Endodermal cell (in vitro differentiated cells): ENCODE data around the gene RNF169. TPM values are rescaled to one million over a fixed set of nuclear protein-coding genes. Genes with fewer than 3 reads are reported as not detected.

Experiments used
- DNase-seq: peaks from one replicate; pipeline ENCODE4 v3.0.0-alpha.2; 2017
- H3K27ac ChIP-seq: 2 replicates; pipeline ENCODE4 v1.5.1; 2013; ENCODE audit warnings: mild to moderate bottlenecking, low read depth, low read length, moderate library complexity
- H3K27me3 ChIP-seq: 2 replicates; pipeline ENCODE4 v1.6.1; 2013; ENCODE audit warnings: mild to moderate bottlenecking, low read length, moderate library complexity; ENCODE audit not compliant: insufficient read depth, control insufficient read depth, poor library complexity, severe bottlenecking
- H3K36me3 ChIP-seq: 2 replicates; pipeline ENCODE4 v1.7.0; 2013; ENCODE audit warnings: mild to moderate bottlenecking, low read length, moderate library complexity; ENCODE audit not compliant: control insufficient read depth, insufficient read depth
- H3K4me1 ChIP-seq: one replicate; pipeline ENCODE4 v1.7.0; 2013; ENCODE audit warnings: low read length; ENCODE audit not compliant: control insufficient read depth, insufficient read depth
- H3K4me3 ChIP-seq: 2 replicates; pipeline ENCODE4 v1.5.1; 2013; ENCODE audit warnings: mild to moderate bottlenecking, low read length, moderate library complexity
- H3K9ac ChIP-seq: 2 replicates; pipeline ENCODE4 v1.6.1; 2013; ENCODE audit warnings: mild to moderate bottlenecking, low read length, moderate library complexity; ENCODE audit not compliant: poor library complexity, severe bottlenecking; ENCODE audit errors: extremely low read depth
- H3K9me3 ChIP-seq: 2 replicates; pipeline ENCODE4 v1.6.1; 2013; ENCODE audit warnings: mild to moderate bottlenecking, low read length, moderate library complexity; ENCODE audit not compliant: control insufficient read depth
- H3K27ac Mint-ChIP-seq: 2 replicates; pipeline ENCODE4 v1.8.0; 2020; ENCODE audit warnings: mixed read lengths
- H3K27me3 Mint-ChIP-seq: 2 replicates; pipeline ENCODE4 v1.8.0; 2021; ENCODE audit warnings: mild to moderate bottlenecking, mixed read lengths; ENCODE audit not compliant: insufficient read depth
- H3K36me3 Mint-ChIP-seq: 2 replicates; pipeline ENCODE4 v1.8.0; 2020; ENCODE audit warnings: low read depth, mixed read lengths
- H3K4me1 Mint-ChIP-seq: 2 replicates; pipeline ENCODE4 v1.8.0; 2020; ENCODE audit warnings: mixed read lengths
- H3K4me3 Mint-ChIP-seq: 2 replicates; pipeline ENCODE4 v1.8.0; 2020; ENCODE audit warnings: mild to moderate bottlenecking, moderate library complexity, mixed read lengths
- H3K9me3 Mint-ChIP-seq: 2 replicates; pipeline ENCODE4 v1.8.0; 2020; ENCODE audit warnings: mild to moderate bottlenecking, mixed read lengths
- CTCF ChIP-seq: fragments of 200-600 bp; sonication (generic); conservative IDR thresholded peaks from 2 replicates; pipeline ENCODE4 v1.5.0; 2021; ENCODE audit warnings: antibody characterized with exemption, mild to moderate bottlenecking
- WGBS, 2 experiments: methylation state at CpG; one replicate each; pipeline versions ENCODE4 v1.1.5 to v1.1.7; 2013; ENCODE audit warnings: missing lambda C conversion rate in 2 of 2, mixed read lengths in 1 of 2; ENCODE audit not compliant: insufficient coverage in 1 of 2, insufficient read length in 1 of 2; 5-methylcytosine and 5-hydroxymethylcytosine counted together
- total RNA-seq, 2 donors: library from RNA; stranded (reverse); fragmentation: NEBNext Ultra II Directional in 1 of 2; extraction: Animal tissue kit (Norgen Biotek cat#: 25700) in 1 of 2; gene quantifications; 2 replicates in 1 of 2; 3 replicates in 1 of 2; pipeline ENCODE4 v1.2.1, GENCODE V29; 2021

The RNF169 gene
- total RNA-seq, 2 donors from 2014 or later: 18.3 to 23.6 TPM

GRCh38 chr11:74780248-74781005, 31.8 kb downstream of the RNF169 start:
- Mint-ChIP-seq H3K4me3 (no peak overlapping the region), H3K27me3 (no peaks in the 10 kb centered on the region), H3K27ac (no peak overlapping the region), H3K4me1 (peaks cover 14% of the 10 kb centered on the region), H3K9me3 (no peaks in the 10 kb centered on the region), H3K36me3 (no peaks in the 10 kb centered on the region)
- Histone ChIP-seq H3K9ac (no peak overlapping the region), H3K9me3 (no peaks in the 10 kb centered on the region), H3K36me3 (peaks cover 11% of the 10 kb centered on the region), H3K27ac (no peak overlapping the region), H3K4me3 (no peak overlapping the region), H3K27me3 (no peaks in the 10 kb centered on the region), H3K4me1 (no peaks in the 10 kb centered on the region)
- no peak for DNase-seq
- no peak for TF ChIP-seq CTCF
- WGBS, 2 experiments: 88 to 93% methylated on average over 3 to 4 of the region's 4 CpGs

- no peak overlapping the region for H3K27ac Mint-ChIP-seq
These were observed 34.7 kb downstream of the RNF169 start for GRCh38 chr11:74783241-74783871.

GRCh38 chr11:74784234-74784633, 35.6 kb downstream of the RNF169 start:
- H3K4me1 Mint-ChIP-seq: peaks cover 4% of the 10 kb centered on the region
- H3K27ac ChIP-seq: no peak overlapping the region
- H3K36me3 ChIP-seq: peaks cover under 1% of the 10 kb centered on the region
- H3K9me3 ChIP-seq: no peaks in the 10 kb centered on the region
- TF ChIP-seq CTCF: no peak
- H3K4me3 Mint-ChIP-seq: no peak overlapping the region
- H3K9me3 Mint-ChIP-seq: no peaks in the 10 kb centered on the region
- H3K27me3 ChIP-seq: no peaks in the 10 kb centered on the region
- no peaks in the 10 kb centered on the region for H3K27me3 Mint-ChIP-seq
- peak overlapping the region; percentile 13 for H3K27ac Mint-ChIP-seq
- H3K9ac ChIP-seq: no peak overlapping the region
- H3K4me3 ChIP-seq: no peak overlapping the region
- 85 to 95% methylated on average over 4 to 5 of the region's 5 CpGs for WGBS, 2 experiments
- H3K36me3 Mint-ChIP-seq: no peaks in the 10 kb centered on the region
- DNase-seq: no peak
- H3K4me1 ChIP-seq: no peaks in the 10 kb centered on the region

More at GRCh38 chr11:74783241-74783871, 34.7 kb downstream of the RNF169 start:
- H3K9me3 ChIP-seq: no peaks in the 10 kb centered on the region
- no peaks in the 10 kb centered on the region for H3K36me3 ChIP-seq
- H3K9ac ChIP-seq: no peak overlapping the region
- H3K27me3 ChIP-seq: no peaks in the 10 kb centered on the region
- Mint-ChIP-seq H3K4me3 (no peak overlapping the region), H3K9me3 (no peaks in the 10 kb centered on the region), H3K27me3 (no peaks in the 10 kb centered on the region), H3K36me3 (no peaks in the 10 kb centered on the region), H3K4me1 (peaks cover 4% of the 10 kb centered on the region)
- H3K27ac ChIP-seq: no peak overlapping the region
- DNase-seq: no peak
- no peak for TF ChIP-seq CTCF
- WGBS, 2 experiments: 89% methylated on average over 2 of the region's 2 CpGs; no CpG with 5 or more reads in 1 of the 2 experiments
- no peaks in the 10 kb centered on the region for H3K4me1 ChIP-seq
- H3K4me3 ChIP-seq: no peak overlapping the region
